Measurements from ENCODE around the gene YPEL5. TPM values are rescaled to one million over a fixed set of nuclear protein-coding genes. Genes with fewer than 3 reads are reported as not detected.
A peak's percentile ranks its signal among the peaks of the same experiment; 100 is the strongest.
"Not testable (repeated sequence)": the region's sequence is repeated elsewhere in the genome, so short reads cannot be mapped to it uniquely, and the experiment has no call there.

YPEL5 gene
- total RNA-seq, 1 donor from 2014 or later, result 133 TPM

DNA sequence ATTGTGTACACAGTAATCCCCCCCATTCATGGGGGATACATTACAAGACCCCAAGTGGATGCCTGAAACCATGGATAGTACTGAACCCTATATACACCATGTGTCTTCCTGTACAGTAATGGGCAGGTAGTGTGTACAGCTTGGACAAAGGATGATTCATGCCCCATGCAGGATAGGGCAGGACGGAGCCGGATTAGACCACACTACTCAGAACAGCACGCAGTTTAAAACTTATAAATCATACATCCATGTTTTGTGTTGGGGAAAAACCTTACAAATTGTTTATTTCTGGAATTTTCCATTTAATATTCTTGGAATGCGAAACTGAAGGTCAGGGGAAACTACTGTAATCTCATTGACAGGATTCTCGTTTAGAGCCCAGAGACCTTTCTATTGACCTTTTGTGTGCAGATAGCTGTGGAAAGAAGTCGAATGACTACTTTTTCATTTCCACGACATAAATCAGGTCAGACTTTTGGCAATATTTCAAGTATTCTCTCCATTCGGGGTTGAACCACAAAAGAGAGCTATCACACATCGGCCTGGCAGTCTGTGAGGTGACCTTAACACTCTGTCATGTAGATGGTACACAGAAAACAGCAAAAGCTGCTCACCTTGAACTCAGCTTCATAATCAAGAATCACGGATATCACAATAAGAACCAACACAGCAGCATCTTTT lies 9.9 kb upstream of the YPEL5 start:
- DNase-seq (ENCODE audit: low spot score), result no peak

DNA sequence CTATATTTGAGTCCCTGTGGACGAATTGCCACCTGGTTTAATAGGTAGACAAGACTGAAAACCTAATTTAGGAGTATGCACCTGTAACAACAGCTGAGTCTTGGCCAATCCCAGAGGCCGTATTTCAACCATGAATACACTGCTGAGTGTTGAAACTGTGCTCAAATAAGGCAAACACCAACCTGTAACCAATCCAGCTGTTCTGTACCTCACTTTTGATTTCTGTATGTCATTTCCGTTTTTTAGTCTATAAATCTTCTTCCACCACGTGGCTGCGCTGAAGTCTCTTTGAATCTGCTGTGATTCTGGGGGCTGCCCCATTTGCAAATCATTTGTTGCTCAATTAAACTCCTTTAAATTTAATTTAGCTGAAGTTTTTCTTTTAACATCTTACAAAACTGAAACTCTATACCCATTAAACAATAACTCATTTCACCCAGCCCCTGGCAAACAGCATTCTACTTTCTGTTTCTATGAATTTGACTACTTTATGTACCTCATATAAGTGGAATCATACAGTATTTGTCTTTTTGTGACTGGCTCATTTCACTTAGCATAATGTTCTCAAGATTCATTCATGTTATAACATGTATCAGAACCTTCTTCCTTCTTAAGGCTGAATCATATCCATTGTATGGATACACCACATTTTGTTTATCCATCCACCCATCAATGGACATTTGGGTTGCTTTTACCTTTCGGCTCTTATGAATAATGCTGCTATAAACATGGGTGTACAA lies 7.5 kb upstream of the YPEL5 start:
- no peak for DNase-seq (ENCODE audit: low spot score)

DNA sequence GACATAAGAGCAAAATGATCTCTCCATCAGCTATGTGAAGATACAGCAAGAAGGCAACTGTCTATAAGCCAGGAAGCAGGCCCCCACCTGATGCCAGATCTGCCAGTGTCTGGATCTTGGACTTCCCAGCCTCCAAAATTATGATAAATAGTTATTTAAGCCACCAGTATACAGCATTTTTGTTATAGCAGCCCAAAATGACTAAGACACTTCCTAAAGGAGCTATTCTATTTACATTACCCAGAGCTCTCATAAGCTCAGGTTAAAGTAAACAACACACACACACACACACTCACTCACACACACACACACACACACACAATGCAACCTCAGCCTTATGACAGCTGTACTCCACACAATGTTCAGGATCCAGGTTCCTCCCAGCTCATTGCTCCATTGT lies 5.7 kb upstream of the YPEL5 start:
- DNase-seq (ENCODE audit: low spot score), result no peak

DNA sequence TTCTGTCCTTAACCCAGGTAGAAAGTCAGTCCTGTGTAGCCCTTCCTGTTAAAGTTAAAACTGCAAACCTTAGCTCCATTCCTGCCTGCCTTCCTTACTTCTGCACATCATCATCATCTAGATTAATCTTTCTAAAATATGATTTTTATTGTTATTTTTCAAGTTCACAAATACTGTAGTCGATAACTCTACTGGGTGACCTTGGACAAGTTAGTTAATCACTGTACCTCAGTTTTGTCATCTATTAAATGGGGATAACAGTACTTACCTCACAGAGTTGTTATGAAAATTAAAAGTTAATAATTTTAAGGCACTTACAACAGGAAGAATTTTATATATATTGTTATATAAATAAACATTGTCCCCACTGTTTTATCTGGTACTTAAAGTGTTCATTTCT lies 2.5 kb upstream of the YPEL5 start:
- no peak for DNase-seq (ENCODE audit: low spot score)

DNA sequence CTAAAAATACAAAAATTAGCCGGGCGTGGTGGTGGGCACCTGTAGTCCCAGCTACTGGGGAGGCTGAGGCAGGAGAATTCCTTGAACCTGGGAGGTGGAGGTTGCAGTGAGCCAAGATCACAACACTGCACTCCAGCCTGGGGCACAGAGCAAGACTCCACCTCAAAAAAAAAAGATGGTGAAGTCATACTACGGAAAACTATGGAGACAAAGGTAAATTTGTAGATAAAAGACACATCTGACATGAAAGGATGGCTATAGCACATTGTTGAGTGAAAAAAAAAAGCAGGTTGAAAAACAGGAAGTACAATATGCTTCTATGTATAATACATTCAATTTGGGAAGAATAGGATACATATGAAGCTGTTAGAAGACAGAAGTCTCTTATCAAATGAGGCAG lies 1.9 kb upstream of the YPEL5 start:
- not testable (repeated sequence) for DNase-seq (ENCODE audit: low spot score)

DNA sequence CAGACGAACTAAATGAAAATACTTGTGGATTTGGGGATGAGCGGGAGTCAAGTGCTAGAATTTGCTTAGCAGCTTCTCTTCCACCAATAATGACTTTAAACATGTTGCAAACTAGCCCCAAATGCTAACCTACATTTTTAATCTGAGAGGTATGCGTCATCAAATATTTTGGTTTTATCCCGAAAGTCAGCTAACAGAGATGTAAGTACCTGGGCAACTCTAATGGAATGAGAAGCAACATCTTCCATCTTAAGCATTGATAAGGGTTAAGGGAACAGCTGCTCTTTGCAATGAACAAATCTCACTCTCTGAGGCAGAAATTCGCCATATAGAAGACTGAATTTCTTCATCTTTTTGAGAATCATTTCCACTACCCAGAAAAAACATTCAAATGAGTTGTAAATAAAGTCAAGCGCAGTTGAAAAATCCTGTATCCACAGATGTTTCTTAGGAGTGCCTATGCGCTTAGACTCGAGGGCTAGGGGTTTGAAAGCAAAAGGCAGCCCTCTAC lies 926 bp upstream of the YPEL5 start:
- DNase-seq (ENCODE audit: low spot score), result no peak

DNA sequence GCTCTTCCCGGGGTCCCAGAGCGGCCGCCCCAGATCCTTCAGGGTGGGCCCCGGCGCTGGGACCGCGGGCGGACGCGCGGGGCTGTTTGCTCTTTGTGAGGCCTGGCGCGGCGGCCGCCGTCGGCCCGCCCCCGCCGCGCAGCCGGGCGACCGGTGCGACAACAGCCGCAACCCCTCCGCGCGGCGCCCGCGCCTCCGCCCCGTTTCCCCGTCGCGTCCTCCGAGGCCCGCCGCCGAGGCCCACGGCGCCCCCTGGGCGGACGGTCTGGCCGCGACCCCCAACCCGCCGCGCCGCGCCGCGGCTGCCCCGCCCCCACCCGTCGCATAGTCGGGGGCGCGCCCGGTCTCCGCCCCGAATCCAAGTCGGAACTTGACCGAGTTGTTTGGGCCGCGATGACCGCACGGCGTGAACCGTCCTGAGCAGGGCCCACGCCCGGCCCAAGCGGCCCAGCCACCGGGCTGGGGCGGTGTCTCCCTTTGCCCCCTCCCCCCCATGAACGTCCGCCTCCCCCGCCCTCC lies 448 bp downstream of the YPEL5 start:
- DNase-seq (ENCODE audit: low spot score), result no peak

DNA sequence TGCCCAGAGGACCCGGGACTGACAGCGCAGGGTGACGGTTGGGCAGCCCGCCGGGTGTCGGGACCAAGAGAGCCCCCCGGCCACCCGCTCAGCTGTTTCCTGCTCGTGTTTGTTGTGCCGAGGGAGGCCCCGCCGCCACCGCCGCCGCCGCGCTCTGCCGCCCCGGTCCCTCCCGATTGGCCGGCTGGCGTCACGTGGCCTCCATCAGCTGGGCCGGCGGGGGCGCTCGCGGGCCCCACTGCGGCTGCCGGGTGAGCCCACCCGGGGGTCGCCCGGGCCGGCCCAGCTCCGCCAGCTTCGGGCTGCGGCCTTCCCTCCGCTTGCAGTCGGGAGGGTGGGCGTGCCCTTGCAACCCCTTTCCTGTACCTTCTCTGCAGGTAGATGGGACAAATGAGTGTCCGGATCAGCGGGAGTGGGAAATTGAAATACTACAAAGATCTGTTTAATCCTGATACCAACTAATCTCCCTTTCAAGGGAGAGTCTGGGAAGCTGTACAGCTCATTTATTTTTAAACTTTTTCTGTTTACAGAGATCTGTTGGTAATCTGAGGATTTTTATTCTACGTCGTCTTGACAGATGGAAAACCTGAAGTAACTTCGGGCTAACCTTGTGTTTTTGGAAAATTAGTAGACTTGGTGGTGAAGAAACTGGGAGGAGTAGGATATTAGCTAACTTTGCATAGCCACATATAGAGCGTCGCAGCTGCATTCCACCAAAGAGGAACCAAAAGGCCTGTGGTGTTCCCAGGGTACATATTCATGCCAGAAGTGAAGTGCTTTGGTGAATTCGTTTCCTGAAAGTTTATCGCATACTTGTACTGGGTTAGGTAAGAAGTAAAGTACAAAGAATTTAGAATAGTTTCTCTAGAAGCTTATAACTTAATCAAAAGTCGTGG lies 1.2 kb downstream of the YPEL5 start:
- peak; percentile 80 for DNase-seq (ENCODE audit: low spot score)

DNA sequence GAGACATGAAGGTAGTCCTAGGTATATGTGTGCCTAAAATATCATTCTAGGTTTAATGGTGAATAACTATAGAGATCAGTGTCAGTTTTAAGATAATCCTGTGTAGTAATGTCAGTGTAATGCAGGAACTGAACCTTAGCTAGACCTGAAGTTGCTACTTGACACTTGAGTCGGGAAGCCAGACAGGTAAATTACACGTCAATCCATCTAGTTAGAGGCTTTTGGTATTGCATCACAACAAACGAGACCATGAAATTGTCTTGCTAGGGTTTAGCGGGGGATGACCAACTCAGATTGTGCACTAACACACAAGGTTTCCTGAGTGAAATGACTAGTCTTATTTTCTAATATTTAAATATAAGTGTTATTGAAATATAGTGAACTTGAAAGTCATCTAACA lies 2.0 kb downstream of the YPEL5 start:
- DNase-seq (ENCODE audit: low spot score), result no peak

DNA sequence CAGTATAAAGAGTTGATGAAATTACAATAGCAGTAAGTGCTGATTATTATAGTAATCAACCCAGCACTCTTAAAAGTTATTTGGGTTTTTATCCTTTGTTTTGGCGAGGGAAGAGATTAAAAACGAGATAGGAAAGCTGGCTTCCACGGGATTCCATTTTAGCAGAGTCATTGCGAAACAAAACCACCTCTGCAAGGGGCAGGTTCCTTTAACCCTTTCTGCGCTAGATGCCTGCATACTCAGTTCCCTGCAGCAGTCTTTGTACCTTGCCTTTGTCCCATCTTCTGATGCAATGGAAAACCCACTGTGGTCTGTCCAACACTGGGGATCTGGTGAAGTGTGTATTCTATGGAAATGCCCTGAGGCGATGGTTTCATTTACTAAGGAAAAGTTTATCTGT lies 2.7 kb downstream of the YPEL5 start:
- no peak for DNase-seq (ENCODE audit: low spot score)

DNA sequence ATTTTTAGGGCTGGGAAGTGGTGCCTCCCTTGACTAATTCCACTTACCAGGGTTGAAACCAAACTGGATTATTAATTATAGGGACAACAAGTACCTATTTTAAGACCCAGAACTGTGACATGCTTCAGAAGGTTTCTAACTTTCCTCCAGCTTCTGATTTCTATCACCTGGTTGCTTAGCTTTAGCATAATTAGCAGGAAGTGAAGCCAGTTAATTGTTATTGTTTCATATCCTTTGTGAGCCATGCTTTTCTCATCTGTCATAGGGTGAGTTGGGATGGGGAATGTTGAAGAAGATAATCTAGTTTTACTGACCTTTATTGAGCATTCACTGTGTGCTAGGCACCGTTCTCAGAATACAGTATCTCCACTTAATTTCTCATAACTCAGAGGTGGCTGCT lies 3.2 kb downstream of the YPEL5 start:
- no peak for DNase-seq (ENCODE audit: low spot score)

DNA sequence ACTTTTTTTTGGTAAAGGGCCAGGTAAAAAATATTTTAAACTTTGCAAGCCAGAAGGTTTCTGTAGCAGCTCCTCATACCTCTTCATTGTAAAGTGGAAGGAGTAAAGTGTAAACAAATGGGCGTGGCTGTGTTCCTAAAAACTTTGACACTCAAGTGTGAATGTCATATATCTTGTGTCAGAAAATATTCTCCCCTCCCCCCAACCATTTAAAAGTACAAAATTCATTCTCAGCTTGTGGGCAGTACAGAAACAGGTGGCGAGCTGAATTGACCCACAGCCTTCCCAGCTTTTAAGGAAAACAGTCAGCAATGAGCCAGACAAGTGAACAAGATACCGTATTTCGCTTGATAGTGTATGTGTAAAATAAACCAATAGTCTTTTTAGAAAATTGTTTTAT lies 4.0 kb downstream of the YPEL5 start:
- no peak for DNase-seq (ENCODE audit: low spot score)

DNA sequence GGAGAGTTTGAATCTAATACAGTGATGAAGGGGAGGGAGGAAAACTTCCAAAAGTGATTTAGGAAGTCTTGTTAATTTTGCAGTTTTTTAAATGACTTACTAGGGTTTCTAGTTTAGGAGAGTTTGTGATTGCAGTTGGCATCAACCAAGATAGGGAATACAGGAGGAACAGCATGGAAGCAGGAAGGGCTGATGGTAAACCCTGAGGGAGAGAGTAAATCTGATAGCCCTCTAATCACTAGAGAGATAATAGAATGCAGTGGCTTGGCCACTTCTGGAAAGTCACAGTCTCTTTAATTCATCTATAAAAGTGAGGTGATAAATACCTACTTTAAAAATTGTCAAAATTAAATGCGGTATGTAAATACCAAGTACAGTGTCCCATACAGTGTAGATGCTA lies 5.6 kb downstream of the YPEL5 start:
- no peak for DNase-seq (ENCODE audit: low spot score)

DNA sequence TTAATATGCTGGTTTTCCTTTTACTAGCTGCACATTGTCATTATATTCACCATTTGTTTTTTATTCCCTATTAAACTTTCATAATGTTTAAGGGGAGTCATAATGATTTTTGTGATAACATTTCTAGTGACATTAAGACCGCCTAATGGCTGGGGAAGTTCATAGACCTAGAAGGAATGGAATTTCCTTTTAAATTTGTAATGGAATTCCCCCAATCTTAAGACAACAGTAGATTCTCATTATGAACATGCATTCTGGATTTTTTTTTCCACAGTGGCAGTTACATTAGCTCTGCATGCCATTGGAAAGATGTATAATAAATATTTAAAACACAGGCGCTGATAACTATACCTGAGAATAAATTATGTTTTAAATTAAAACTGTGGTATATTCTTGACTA lies 8.4 kb downstream of the YPEL5 start:
- no peak for DNase-seq (ENCODE audit: low spot score)

DNA sequence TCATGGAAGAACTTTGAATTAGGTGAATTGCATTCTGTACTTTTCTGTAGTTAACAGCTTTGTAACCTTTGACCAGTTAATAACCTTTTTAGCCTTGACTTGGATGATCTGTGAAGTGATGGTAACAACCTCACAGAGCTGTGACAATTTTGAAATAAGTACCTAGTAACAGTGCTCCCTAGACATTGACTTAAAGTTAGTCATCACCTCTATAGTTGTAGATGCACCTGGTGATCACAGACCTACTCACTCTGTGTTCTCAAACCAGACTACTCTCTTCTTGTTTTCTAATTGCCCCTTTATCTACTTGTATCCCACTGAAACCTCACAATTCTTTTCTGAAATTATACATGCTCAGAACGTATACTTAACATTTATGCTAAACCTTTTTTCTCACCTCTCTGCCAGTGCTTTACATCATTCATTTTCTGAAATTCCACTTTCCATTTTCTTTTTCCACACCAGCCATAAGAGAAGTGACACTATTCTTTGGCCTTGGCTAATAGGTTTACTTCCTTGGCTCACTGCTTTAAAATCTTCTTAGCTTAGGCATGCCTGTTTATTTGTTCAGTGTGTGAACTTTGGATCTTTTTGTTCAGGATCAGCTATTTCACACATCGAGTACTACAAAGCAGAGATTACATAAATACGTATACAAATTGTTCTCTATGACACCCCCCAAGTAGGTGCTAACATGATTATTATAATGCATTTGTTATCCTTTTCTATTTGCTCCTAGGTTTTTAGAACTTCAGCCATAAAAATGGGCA lies 9.3 kb downstream of the YPEL5 start:
- DNase-seq (ENCODE audit: low spot score), result no peak

DNA sequence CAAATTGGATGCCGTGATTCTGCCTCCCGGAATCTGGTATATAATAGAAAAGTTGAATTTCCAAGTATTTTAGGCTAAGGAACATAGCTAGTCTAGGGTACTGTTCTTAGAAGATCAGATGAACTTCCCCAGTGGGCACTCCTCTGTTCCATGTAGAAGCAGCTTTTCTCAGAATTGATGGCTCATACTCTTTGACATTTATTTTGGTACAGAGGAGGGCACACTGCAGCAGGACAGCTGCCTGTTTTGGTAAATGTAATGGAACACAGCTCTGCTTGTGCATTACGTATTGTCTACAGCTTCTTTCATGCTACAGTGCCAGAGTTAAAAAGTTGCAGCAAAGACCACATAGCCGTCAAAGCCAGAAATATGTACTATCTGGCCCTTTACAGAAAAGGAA lies 10.8 kb downstream of the YPEL5 start:
- no peak for DNase-seq (ENCODE audit: low spot score)

DNA sequence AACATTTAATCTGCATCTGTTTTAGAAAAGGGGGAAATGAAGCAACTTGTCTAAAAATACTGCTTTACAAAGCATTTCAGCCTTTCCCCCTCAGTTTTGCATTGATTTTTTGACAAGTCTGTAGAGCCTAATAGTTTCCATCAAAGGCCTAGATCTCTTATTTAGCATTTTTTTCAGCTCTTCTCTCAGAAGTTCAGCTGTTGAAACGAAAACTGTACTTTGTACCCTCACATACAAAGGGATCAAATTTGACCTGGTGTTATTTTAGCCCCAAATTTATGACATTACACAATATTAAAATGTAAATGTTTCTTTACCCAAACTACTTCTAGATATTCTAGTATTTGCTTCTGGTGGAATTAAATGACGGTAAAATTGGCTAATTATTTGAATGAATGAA lies 13.0 kb downstream of the YPEL5 start:
- DNase-seq (ENCODE audit: low spot score), result no peak

DNA sequence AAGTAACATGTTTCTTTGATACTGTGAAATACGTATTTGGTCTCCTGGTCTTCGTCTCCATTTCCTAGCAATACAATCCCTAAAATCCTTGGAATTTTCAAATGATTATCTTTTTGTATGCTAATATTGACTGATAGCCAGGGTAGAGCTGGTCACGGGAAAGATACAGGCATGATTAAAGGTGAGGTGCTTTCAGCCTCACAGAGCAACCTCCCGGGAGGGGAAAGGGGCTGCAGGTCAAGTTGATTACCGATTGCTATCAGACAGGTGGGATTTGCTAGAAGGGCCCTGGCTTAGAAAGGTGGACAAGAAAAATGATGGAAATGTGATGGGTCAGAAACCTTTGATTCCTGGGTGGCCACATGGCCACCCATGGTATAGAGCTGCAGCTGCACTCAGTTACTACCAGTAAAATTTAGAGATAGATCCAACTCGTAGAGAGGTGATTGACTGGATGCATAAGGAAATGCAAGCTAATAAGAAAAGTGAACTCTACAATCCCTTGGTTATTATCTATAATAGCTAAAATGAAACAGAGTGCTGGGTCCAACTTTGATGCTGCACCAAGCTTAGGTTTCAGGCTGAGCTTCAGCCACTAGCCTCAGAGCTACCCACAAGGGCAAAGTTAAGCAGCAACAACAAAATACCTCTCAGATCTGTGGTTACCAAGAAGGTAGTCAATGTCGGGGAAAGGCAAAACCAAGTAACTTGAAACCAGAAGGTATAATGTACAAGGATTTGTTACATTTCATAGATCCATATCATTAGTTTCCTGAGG lies 15.3 kb downstream of the YPEL5 start:
- DNase-seq (ENCODE audit: low spot score), result no peak

DNA sequence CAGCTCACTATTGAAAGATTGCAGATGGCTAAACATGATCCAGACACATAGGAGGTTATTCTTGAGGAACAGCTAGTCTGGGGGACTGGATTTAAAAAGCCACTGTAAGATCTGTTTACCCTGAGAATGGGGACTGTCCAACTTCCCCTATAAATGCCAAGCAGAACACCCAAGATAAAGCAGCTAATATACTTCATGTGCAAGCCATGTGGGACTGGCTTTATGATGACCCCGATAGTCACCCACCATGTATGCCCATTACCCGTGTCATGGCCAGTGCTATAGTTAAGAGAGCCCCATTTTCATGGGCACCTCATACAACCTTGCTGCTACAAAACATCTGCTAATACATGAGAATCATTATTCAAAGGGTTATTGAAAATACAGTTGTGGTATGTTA lies 16.0 kb downstream of the YPEL5 start:
- no peak for DNase-seq (ENCODE audit: low spot score)

DNA sequence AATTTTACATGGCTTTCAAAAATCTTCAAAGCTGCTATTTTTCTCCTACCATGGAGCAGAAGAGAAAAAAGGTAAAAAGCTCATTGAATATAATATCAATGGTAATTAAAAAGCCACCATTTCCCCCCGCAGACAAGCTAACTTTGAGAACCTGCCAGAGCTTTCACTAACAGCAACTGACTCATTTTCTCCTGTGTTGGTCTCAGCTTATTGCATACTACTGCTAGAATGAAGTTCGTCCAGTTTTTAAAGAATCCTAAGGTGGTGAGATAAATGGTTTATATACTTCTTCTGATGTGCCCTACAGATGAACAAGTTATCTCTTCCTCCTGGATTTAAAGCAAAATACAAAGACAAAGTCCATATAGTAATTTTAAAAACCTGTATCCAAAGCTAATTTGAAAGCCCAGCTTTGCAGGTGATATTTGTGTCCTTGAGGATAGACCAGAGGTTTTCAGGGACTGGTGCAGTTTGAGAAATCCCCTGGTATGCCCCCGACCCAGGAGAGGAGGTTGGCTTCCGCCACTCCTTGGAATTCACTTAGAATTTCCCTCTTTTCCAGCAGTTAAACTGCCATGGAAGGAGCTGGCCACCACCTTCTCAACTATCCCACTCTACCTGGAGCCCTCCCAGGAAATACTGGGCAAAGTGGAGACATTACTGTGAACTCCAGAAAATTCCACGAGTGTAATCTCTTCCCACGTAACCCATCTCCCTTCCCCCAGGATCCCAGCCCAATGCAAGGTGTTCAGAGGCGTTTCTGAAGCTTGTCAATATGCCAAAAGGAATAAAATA lies 17.5 kb downstream of the YPEL5 start:
- DNase-seq (ENCODE audit: low spot score), result no peak

Measured in mucosa of gallbladder (tissue), 1 donor.